ENCODE results near the gene ZNF33A.

DNA sequence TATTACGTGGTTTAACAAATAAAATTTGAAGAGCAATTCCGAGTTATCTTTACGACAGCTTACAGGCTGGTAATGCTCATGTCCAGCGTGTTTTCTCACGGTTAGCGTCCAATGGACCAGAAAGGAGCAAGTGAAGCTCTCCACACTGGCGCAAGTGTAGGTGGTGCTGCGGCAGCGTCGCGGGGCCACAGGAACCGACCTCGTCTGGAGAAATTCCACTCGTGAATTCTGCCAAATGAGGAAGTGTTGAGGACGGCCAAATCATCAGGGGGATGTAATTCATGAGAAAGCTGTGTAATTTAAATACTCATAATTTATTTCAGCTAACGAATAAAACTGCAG lies 83.3 kb downstream of the ZNF33A start:
- TF ChIP-seq, protein P1, sequence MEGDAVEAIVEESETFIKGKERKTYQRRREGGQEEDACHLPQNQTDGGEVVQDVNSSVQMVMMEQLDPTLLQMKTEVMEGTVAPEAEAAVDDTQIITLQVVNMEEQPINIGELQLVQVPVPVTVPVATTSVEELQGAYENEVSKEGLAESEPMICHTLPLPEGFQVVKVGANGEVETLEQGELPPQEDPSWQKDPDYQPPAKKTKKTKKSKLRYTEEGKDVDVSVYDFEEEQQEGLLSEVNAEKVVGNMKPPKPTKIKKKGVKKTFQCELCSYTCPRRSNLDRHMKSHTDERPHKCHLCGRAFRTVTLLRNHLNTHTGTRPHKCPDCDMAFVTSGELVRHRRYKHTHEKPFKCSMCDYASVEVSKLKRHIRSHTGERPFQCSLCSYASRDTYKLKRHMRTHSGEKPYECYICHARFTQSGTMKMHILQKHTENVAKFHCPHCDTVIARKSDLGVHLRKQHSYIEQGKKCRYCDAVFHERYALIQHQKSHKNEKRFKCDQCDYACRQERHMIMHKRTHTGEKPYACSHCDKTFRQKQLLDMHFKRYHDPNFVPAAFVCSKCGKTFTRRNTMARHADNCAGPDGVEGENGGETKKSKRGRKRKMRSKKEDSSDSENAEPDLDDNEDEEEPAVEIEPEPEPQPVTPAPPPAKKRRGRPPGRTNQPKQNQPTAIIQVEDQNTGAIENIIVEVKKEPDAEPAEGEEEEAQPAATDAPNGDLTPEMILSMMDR (IDR thresholded peaks at IDR 0.05) = no peak
- no peak for TF ChIP-seq POLR2A (IDR thresholded peaks at IDR 0.05)

Data from heart left ventricle (tissue), 13 donors.